BLaER1 treated with 17β-estradiol and CSF1 and Interleukin-3, amounts not matched to agents 10 nM and 100 nM (cell line): ENCODE results near the gene ABCA4.

Experiments
- H3K27ac ChIP-seq, 11 experiments: shearing (Covaris generic); formaldehyde crosslinking; 2 replicates each; pipeline ENCODE4 v1.8.1; 2022
- H3K27me3 ChIP-seq, 11 experiments: shearing (Covaris generic); formaldehyde crosslinking; 2 replicates each; pipeline ENCODE4 v1.8.1; 2022
- H3K36me3 ChIP-seq, 11 experiments: shearing (Covaris generic); formaldehyde crosslinking; 2 replicates each; pipeline ENCODE4 v1.8.1; 2022
- H3K4me1 ChIP-seq, 10 experiments: shearing (Covaris generic); formaldehyde crosslinking; 2 replicates each; pipeline ENCODE4 v1.8.1; 2022
- H3K4me2 ChIP-seq, 11 experiments: shearing (Covaris generic); formaldehyde crosslinking; 2 replicates each; pipeline ENCODE4 v1.8.1; 2022
- H3K4me3 ChIP-seq, 10 experiments: shearing (Covaris generic); formaldehyde crosslinking; 2 replicates each; pipeline ENCODE4 v1.8.1; 2022
- H3K9ac ChIP-seq, 11 experiments: shearing (Covaris generic); formaldehyde crosslinking; 2 replicates each; pipeline ENCODE4 v1.8.1; 2022
- H3K9me3 ChIP-seq, 11 experiments: shearing (Covaris generic); formaldehyde crosslinking; replicated peaks in 1 of 11; 2 replicates each; pipeline ENCODE4 v1.8.1; 2022
- H4K20me1 ChIP-seq, 11 experiments: shearing (Covaris generic); formaldehyde crosslinking; 2 replicates each; pipeline ENCODE4 v1.8.1; 2022
- Cebpa-rat ChIP-seq, 11 experiments: shearing (Covaris generic); IDR thresholded peaks; 2 replicates each; pipeline ENCODE4 v1.8.1; 2022

ABCA4 gene

DNA sequence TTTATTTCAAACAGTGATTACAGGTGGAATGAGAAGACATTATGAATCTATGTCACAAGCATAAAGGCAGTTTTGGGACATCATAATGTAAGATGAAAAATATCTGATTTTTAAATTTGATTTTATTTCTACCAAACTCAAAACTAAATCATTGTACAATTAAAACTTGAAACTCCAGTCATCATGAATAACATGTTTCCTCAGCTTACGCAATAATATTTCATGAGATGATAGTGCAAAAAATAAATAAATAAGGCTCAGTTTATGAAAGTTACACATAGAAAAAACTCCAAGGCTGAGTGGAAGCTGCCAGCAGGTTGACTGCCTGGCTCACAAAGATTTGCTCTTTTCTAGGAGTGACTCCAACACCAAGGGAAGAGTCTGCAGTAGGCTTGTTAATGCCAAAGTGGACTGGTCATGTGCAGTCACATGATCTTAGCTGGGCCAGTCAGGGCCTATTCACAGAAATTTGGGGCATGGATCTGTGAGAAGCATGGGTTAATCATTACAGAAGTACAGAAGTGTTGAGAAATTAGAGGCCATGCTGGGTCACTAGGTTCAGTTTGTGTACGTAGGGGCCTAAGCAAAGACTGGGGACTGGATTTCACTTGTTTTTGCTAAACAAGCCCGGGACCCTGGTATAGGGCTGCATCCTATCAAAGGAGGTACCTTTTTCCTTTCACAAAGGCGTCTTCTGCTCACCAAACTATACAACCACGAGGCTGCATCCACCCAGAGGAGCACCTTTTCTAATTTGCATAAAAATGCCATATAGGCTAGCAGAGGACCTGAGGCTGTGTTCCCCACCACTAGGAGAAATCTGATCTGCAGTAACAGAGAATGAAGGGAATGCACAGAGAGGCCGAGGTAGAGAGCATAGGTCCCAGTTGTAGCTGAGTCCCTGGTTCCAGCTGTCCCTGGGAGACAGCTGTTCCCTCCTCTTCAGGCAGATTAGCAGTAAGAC lies 4.9 kb upstream of the ABCA4 start:
- no peaks in the 10 kb centered on the region for H3K36me3 ChIP-seq
- no peak overlapping the region for H3K27ac ChIP-seq
- no peaks in the 10 kb centered on the region for H3K4me1 ChIP-seq
- TF ChIP-seq Cebpa-rat (IDR thresholded peaks at IDR 0.05) = peak in 1 of 11 experiments; percentile 34; a peak in 2 of 22 replicates
- H3K4me2 ChIP-seq = no peak overlapping the region
- no peaks in the 10 kb centered on the region for H4K20me1 ChIP-seq
- no peaks in the 10 kb centered on the region for H3K9me3 ChIP-seq
- H3K4me3 ChIP-seq = no peak overlapping the region
- peaks cover 0 to 66% (median 0%) of the 10 kb centered on the region in 11 experiments; a peak in 5 of 22 replicates for H3K27me3 ChIP-seq
- H3K9ac ChIP-seq = no peak overlapping the region

DNA sequence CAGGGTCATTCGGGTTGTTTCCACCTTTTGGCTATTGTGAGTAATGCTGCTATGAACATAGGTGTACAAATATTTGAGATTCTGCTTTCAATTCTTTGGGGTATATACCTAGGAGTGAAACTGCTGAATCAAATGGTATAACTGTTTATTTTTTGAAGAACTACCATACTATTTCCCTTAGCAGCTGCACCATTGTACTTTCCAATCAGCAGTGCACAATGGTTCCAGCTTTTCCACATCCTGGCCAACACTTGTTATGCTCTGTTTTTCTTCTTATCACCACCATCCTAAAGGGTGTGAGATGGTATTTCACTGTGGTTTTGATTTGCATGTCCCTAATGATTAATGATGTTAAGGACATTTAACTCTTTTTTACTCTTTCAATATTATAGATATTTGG lies 3.6 kb upstream of the ABCA4 start:
- no peak overlapping the region for H3K27ac ChIP-seq
- peaks cover 0 to 4% (median 0%) of the 10 kb centered on the region in 11 experiments; a peak in 1 of 22 replicates for H4K20me1 ChIP-seq
- no peak overlapping the region for H3K9ac ChIP-seq

DNA sequence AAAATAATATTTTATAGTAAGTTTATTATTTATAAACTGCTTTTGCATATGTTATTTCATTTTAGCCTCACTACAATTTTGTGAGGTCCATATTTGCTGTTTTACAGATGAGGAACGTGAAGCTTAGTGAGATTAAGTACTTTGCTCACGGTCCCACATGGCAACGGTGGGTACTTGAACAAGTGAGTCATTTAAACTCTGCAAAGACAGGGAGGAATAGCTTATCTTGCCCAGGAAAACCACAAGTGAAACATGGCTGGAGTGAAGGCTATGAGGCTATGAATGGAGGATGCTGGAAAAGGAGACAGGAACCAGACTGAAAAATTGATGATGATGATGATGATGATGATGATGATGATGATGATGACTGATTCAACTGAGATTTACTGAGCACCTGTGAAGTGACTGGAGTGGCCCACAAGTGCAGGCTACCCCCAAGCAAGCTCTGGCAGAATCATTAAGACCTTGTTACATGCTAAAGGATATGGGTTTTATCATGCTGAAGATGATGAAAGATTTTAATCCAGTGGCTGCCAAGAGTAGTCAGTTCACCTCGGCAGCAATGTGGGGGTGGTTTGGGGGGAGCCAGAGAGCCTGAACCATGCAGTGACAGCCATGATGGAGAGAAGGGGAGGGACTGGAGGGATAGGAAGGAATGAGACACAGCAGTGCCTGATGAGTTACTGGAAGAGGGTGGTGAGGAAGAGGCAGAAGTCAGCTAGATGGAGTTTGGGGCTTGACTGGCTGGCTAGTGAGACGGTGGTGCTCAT lies 1.4 kb upstream of the ABCA4 start:
- no peak for TF ChIP-seq Cebpa-rat (IDR thresholded peaks at IDR 0.05)
- no peaks in the 10 kb centered on the region for H3K36me3 ChIP-seq

More for the DNA sequence above, 3.6 kb upstream of the ABCA4 start:
- no peak overlapping the region for H3K4me2 ChIP-seq
- H3K4me1 ChIP-seq = peaks cover 0 to 6% (median 0%) of the 10 kb centered on the region in 10 experiments; a peak in 2 of 20 replicates
- no peaks in the 10 kb centered on the region for H3K9me3 ChIP-seq
- no peak overlapping the region for H3K4me3 ChIP-seq
- H3K27me3 ChIP-seq = peaks cover 0 to 76% (median 0%) of the 10 kb centered on the region in 11 experiments; a peak in 6 of 22 replicates
- no peaks in the 10 kb centered on the region for H3K36me3 ChIP-seq
- no peak for TF ChIP-seq Cebpa-rat (IDR thresholded peaks at IDR 0.05)

DNA sequence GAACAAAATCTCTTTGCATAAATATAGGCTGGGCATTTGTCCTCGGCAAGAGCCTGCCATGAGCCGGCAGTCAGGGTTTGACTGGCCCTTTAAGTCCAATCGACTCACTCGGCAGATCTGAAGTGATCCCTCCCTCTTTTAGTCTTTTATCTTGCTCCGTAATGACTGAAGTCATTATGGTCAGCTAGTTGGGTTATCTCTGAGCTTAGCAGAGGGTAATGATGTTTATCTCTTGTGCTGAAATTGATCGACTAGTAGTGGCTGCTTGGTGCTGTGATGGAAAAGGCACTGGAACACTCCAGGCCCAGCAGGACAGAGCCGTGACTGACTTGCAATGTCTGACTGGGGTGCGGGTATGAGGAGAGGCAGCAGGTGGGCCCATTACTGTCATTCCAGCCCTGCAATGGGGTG lies 468 bp upstream of the ABCA4 start:
- no peak for TF ChIP-seq Cebpa-rat (IDR thresholded peaks at IDR 0.05)
- no peak overlapping the region for H3K4me3 ChIP-seq

More for the DNA sequence above, 1.4 kb upstream of the ABCA4 start:
- H3K4me3 ChIP-seq = no peak overlapping the region
- peaks cover 0 to 86% (median 0%) of the 10 kb centered on the region in 11 experiments; a peak in 7 of 22 replicates for H3K27me3 ChIP-seq
- no peak overlapping the region for H3K27ac ChIP-seq
- no peak overlapping the region for H3K9ac ChIP-seq
- peaks cover 0 to 17% (median 0%) of the 10 kb centered on the region in 11 experiments; a peak in 1 of 22 replicates for H4K20me1 ChIP-seq
- H3K4me1 ChIP-seq = peaks cover 0 to 6% (median 2%) of the 10 kb centered on the region in 10 experiments; a peak in 8 of 20 replicates
- no peaks in the 10 kb centered on the region for H3K9me3 ChIP-seq
- H3K4me2 ChIP-seq = no peak overlapping the region

DNA sequence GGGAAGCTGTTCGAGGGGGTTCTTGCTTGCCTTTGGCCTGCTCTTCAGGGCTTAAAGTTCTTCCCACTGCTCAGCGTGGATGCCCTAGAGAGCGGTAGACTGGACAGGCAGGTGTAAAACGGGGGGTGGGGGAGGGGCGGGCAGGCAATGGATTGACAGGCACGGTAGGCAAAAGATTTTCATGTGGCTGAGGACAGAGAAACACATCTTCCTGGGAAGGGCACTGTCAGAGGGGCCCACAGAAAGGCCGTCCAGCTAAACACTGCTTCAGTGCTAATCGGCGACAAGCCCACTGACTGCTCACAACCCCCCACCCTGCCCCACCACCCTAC lies 412 bp downstream of the ABCA4 start:
- H3K27me3 ChIP-seq = peaks cover 0 to 90% (median 0%) of the 10 kb centered on the region in 11 experiments; a peak in 7 of 22 replicates
- no peaks in the 10 kb centered on the region for H3K9me3 ChIP-seq
- H3K4me2 ChIP-seq = no peak overlapping the region
- no peaks in the 10 kb centered on the region for H3K36me3 ChIP-seq
- H3K27ac ChIP-seq = no peak overlapping the region
- H4K20me1 ChIP-seq = peaks cover 0 to 32% (median 0%) of the 10 kb centered on the region in 11 experiments; a peak in 1 of 22 replicates
- H3K4me1 ChIP-seq = peaks cover 0 to 16% (median 9%) of the 10 kb centered on the region in 10 experiments; a peak in 10 of 20 replicates
- no peak for TF ChIP-seq Cebpa-rat (IDR thresholded peaks at IDR 0.05)
- no peak overlapping the region for H3K9ac ChIP-seq
- no peak overlapping the region for H3K4me3 ChIP-seq

More for the DNA sequence above, 468 bp upstream of the ABCA4 start:
- no peak overlapping the region for H3K27ac ChIP-seq
- H3K9ac ChIP-seq = no peak overlapping the region
- peaks cover 0 to 11% (median 7%) of the 10 kb centered on the region in 10 experiments; a peak in 10 of 20 replicates for H3K4me1 ChIP-seq
- peaks cover 0 to 23% (median 0%) of the 10 kb centered on the region in 11 experiments; a peak in 1 of 22 replicates for H4K20me1 ChIP-seq
- no peak overlapping the region for H3K4me2 ChIP-seq
- H3K36me3 ChIP-seq = no peaks in the 10 kb centered on the region
- H3K9me3 ChIP-seq = no peaks in the 10 kb centered on the region
- peaks cover 0 to 90% (median 0%) of the 10 kb centered on the region in 11 experiments; a peak in 7 of 22 replicates for H3K27me3 ChIP-seq

DNA sequence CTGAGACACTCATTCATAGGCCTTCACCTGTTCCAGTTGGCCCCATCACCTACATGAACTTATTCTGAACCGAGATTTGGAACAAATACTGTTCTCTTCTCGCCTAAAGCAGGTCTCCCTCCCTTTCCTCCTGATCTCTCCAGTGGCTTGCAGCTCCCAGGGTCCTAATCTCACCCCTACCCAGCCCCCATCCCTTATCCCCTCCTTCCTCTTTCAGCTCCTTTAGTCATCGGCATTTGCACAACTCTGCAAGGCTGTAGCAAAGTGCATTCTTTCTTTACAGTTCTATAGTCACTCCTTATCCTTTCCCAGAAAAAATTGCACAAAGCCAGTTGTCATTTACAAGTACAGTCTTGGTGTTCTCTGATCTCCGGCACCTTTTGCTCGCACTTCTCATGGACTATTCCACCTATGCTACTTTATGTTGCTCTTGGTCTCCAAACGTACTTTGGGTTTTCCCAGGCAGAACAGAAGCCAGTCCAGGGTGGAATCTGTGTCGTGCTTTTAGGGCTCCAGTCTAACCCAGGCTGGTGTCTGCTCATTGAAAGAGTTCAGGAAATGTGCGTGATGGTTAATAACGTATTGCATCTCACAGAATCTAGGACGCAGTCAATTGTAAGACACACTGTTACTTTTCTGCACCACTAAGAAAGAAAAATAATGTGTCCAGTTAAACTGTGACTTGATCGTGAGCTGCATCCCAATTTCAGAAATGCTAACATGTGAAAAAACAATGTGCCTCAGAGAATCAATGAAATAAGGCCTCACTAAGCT lies 965 bp downstream of the ABCA4 start:
- Histone ChIP-seq H3K4me3 (no peak overlapping the region), H3K4me1 (peaks cover 0 to 16% (median 9%) of the 10 kb centered on the region in 10 experiments; a peak in 10 of 20 replicates), H4K20me1 (peaks cover 0 to 33% (median 0%) of the 10 kb centered on the region in 11 experiments; a peak in 1 of 22 replicates), H3K36me3 (no peaks in the 10 kb centered on the region), H3K9me3 (no peaks in the 10 kb centered on the region), H3K27me3 (peaks cover 0 to 94% (median 0%) of the 10 kb centered on the region in 11 experiments; a peak in 7 of 22 replicates), H3K4me2 (no peak overlapping the region), H3K27ac (no peak overlapping the region), H3K9ac (no peak overlapping the region)
- TF ChIP-seq Cebpa-rat (IDR thresholded peaks at IDR 0.05) = no peak

DNA sequence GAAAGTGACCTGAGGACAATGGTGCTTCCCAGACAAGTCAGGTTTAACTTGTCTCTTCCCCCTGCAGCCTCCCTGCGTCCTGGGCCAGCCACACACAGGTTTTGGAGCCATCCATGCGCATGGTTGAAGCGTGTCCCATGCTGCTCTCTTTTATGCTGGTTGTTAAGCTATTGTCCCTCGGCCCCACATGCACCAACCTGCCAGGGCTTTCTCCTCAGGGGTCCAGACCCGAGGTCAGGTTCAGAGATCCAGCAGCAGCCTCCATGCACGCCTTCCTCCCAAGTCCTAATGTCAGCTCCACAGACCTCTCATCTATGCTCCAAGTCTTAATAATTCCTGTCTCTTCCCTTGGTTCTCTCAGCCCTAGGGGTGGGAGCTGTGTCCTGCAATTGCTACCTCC lies 1.6 kb downstream of the ABCA4 start:
- no peaks in the 10 kb centered on the region for H3K36me3 ChIP-seq
- peaks cover 0 to 33% (median 0%) of the 10 kb centered on the region in 11 experiments; a peak in 1 of 22 replicates for H4K20me1 ChIP-seq
- H3K4me1 ChIP-seq = peaks cover 0 to 16% (median 9%) of the 10 kb centered on the region in 10 experiments; a peak in 10 of 20 replicates
- no peaks in the 10 kb centered on the region for H3K9me3 ChIP-seq
- H3K27ac ChIP-seq = no peak overlapping the region
- no peak for TF ChIP-seq Cebpa-rat (IDR thresholded peaks at IDR 0.05)
- no peak overlapping the region for H3K4me2 ChIP-seq
- no peak overlapping the region for H3K4me3 ChIP-seq
- H3K9ac ChIP-seq = no peak overlapping the region
- peaks cover 0 to 94% (median 0%) of the 10 kb centered on the region in 11 experiments; a peak in 7 of 22 replicates for H3K27me3 ChIP-seq

DNA sequence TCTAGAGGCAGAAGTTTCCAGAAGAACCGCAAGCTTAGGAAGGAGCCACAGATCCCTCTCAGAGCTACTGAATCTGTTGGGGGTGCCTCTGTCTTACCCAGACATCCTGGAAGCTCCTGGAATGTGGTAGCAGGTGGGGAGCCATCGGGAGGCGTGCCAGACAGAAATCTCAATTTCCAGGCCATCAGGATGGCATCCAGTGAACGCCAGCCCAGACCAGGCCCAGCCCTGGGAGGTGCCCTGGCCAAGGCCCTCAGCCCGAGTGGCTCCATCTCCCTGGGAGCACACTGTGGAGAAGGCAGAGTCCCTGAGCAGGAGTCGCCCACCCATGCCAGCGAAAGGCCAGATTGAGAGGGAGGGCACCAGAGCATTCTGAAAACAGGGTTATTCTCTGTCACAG lies 2.5 kb downstream of the ABCA4 start:
- Histone ChIP-seq H3K27me3 (peaks cover 0 to 98% (median 0%) of the 10 kb centered on the region in 11 experiments; a peak in 10 of 22 replicates), H3K4me2 (no peak overlapping the region), H4K20me1 (peaks cover 0 to 38% (median 0%) of the 10 kb centered on the region in 11 experiments; a peak in 4 of 22 replicates), H3K9ac (no peak overlapping the region), H3K4me3 (no peak overlapping the region), H3K4me1 (peaks cover 0 to 25% (median 10%) of the 10 kb centered on the region in 10 experiments; a peak in 10 of 20 replicates), H3K27ac (no peak overlapping the region), H3K9me3 (no peaks in the 10 kb centered on the region), H3K36me3 (no peaks in the 10 kb centered on the region)
- no peak for TF ChIP-seq Cebpa-rat (IDR thresholded peaks at IDR 0.05)
